ENCODE results near the gene PMEPA1.

The PMEPA1 gene

DNA sequence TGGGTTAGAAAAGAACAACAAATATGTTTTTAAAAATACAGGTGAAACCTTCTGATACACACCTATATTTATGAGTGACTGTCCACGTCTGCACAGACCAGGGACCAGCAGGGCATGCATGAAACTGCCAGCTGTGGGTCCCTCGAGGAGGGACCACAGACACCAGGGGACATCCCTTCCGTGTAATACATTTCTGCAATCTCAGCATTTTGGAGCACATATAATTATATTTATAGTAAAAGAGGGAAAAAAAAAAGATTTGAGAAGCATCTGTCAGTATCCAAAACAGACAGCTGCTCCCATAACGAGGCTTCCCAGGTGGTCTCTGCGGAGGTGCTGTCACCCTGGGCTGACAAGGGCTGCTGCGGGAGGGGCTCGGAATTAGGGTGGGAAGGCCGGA, 40.2 kb downstream of the PMEPA1 start:
- no peak for ATAC-seq (replicated peaks)
- H3K4me3 Mint-ChIP-seq: no peak overlapping the region
- H3K36me3 Mint-ChIP-seq (ENCODE audit: insufficient read depth): peaks cover 6% of the 10 kb centered on the region

DNA sequence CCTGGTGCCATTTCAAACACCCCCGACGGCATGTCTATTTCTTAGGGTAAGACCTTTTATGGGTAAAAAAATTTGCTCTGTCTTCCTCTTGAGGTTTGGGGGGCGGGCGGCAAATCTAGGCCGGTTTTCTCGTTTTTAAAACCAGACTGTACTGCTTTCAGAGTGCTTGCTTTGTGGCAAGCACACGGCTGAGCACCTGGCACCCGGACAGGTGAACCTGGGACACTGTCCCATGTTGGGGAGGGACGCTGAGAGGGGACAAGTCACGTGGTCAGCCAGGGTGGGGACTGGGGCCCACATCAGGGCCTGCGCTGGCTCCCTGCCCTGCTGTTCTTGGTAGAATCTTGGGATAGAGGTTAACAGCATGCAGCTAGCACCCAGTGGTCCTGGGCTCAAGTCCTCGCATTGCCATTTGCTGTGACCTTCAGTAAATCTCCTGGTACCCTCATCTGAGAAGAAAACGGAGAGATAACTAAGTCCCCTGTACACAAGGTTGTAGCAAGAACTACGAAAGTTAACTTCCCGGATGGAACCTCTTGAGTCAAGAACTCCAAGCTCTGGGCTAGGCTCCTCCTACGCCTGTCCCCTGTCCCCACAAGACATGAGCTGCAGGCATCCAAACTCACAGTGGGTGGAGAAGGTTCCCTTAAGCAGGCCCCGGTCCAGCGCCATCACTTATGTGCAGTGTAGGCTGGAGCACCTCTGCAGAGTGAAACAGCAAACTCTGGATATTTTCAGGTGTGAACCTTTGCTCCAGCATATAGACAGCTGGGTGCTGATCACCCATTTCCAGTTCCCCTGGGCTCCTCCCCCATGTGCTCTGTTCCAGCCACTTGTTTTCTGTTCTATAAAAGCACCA, 41.7 kb downstream of the PMEPA1 start:
- DNase-seq: no peak
- no peak overlapping the region for H3K4me3 Mint-ChIP-seq
- ATAC-seq (replicated peaks): no peak
- peaks cover 6% of the 10 kb centered on the region for H3K36me3 Mint-ChIP-seq (ENCODE audit: insufficient read depth)
- peaks cover 0 to 10% of the 10 kb centered on the region in 2 donors for H3K27me3 Mint-ChIP-seq
- H3K27ac Mint-ChIP-seq: no peak overlapping the region
- H3K4me1 Mint-ChIP-seq (ENCODE audit: low read depth in 2 of 2): peaks cover 0 to 3% of the 10 kb centered on the region in 2 donors
- H3K9me3 Mint-ChIP-seq: no peaks in the 10 kb centered on the region

More for the DNA sequence above, 40.2 kb downstream of the PMEPA1 start:
- no peak overlapping the region for H3K27ac Mint-ChIP-seq
- no peaks in the 10 kb centered on the region for H3K9me3 Mint-ChIP-seq
- DNase-seq: no peak
- peaks cover 0 to 3% of the 10 kb centered on the region in 2 donors for H3K4me1 Mint-ChIP-seq (ENCODE audit: low read depth in 2 of 2)
- peaks cover 0 to 23% of the 10 kb centered on the region in 2 donors for H3K27me3 Mint-ChIP-seq

DNA sequence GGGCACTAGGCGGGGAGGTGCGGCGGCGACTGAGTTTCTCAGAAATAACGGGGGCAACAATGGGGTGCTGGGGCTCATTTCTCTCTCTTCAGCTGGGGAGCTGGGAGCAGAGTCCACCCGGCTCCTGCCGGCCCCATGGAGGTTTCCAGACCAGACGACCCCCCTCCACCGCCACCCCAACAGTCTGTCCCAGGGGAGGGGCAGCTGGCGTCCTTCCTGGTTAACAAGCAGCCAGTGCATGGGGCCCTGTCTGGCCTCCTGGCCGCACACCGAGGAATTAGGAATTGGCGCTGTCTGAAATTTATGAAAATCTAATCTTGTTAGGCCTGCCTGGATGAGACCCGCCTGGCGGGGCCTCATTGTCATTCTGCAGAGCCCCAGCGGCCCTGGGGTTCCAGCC, 42.4 kb downstream of the PMEPA1 start:
- Mint-ChIP-seq H3K4me3 (no peak overlapping the region), H3K27me3 (peaks cover 0 to 6% of the 10 kb centered on the region in 2 donors), H3K4me1 (ENCODE audit: low read depth in 2 of 2) (peaks cover 0 to 3% of the 10 kb centered on the region in 2 donors), H3K36me3 (ENCODE audit: insufficient read depth) (peaks cover 3% of the 10 kb centered on the region), H3K27ac (no peak overlapping the region), H3K9me3 (no peaks in the 10 kb centered on the region)
- ATAC-seq (replicated peaks): no peak
- no peak for DNase-seq

DNA sequence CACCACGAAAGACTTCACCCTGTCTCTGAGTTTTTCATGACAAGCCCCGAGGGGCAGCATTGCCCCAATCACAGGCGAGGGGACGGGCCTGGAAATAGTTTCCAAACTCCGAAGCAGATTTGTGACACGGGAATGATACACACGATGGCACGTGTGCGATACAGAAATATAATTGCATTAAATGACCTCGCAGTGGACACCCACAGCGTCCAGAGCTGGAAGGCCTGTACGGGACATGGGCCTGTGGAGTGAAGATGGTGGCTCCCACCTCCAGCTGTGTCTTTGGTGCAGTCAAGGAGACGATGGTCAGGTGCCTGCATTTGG, 43.0 kb downstream of the PMEPA1 start:
- peaks cover 0 to 3% of the 10 kb centered on the region in 2 donors for H3K4me1 Mint-ChIP-seq (ENCODE audit: low read depth in 2 of 2)
- H3K4me3 Mint-ChIP-seq: no peak overlapping the region
- H3K27ac Mint-ChIP-seq: no peak overlapping the region
- ATAC-seq (replicated peaks) (no peak), DNase-seq (no peak)
- peaks cover 0 to 6% of the 10 kb centered on the region in 2 donors for H3K27me3 Mint-ChIP-seq
- no peaks in the 10 kb centered on the region for H3K9me3 Mint-ChIP-seq
- peaks cover 3% of the 10 kb centered on the region for H3K36me3 Mint-ChIP-seq (ENCODE audit: insufficient read depth)

DNA sequence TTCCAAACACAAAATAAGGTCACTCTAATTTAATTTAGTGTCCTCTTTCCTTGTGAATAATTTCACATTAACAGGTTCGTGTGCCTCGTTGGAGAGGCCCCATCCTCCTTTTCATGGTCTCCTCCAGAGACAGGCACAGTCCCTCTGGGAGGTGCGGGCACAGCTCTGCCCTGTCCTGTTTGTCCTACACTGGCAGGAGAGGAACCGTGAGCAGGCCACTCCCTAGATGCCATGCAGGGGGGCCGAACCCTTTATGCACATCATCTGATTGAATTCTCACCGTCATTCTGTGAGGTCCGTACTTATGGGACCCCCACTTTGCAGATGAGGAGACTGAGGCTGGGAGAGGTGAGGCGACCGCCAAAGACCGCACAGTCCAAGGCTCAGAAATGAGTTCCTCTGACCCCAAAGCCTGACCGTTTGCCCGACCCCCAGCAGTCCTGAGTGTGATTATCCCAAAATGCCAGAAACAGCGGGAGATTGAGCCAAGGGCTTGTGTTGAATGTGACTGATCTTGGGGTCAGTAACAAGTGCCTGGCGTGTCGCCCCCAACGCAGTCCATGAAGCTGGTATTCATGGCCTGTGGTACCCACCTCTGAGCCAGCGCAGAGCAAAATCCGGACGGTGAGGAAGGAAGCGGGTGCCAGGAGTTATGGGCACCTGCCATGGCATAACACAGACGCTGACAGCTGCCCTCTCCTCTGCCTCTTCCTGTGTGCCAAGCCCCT, 43.5 kb downstream of the PMEPA1 start:
- Mint-ChIP-seq H3K27me3 (peaks cover 0 to 6% of the 10 kb centered on the region in 2 donors), H3K4me1 (ENCODE audit: low read depth in 2 of 2) (peaks cover 0 to 3% of the 10 kb centered on the region in 2 donors), H3K36me3 (ENCODE audit: insufficient read depth) (peaks cover 3% of the 10 kb centered on the region), H3K9me3 (no peaks in the 10 kb centered on the region), H3K4me3 (no peak overlapping the region), H3K27ac (no peak overlapping the region)
- no peak for DNase-seq
- no peak for ATAC-seq (replicated peaks)

DNA sequence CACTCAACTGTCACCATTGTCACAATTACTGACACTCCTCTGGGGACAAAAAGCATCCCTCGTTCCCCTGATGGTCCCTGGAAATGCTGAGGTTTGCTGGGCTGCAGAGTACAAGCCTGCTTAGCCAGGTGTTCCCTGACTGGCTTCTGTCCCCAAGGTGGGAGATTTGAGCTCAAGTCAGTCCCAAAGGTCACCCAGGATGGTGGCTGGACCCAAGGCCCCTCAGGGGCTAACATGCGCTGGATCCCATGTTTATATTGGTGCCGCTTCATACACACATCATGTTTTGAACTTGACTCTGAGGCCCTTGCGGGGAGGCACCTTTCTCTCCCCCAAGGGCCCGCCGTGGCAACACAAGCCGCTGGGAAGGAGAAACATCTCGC, 44.2 kb downstream of the PMEPA1 start:
- no peaks in the 10 kb centered on the region for H3K9me3 Mint-ChIP-seq
- H3K27ac Mint-ChIP-seq: no peak overlapping the region
- H3K36me3 Mint-ChIP-seq (ENCODE audit: insufficient read depth): peaks cover 6% of the 10 kb centered on the region
- peaks cover 0 to 2% of the 10 kb centered on the region in 2 donors for H3K4me1 Mint-ChIP-seq (ENCODE audit: low read depth in 2 of 2)
- no peak overlapping the region for H3K4me3 Mint-ChIP-seq
- peaks cover 0 to 1% of the 10 kb centered on the region in 2 donors for H3K27me3 Mint-ChIP-seq
- ATAC-seq (replicated peaks) (no peak), DNase-seq (no peak)

DNA sequence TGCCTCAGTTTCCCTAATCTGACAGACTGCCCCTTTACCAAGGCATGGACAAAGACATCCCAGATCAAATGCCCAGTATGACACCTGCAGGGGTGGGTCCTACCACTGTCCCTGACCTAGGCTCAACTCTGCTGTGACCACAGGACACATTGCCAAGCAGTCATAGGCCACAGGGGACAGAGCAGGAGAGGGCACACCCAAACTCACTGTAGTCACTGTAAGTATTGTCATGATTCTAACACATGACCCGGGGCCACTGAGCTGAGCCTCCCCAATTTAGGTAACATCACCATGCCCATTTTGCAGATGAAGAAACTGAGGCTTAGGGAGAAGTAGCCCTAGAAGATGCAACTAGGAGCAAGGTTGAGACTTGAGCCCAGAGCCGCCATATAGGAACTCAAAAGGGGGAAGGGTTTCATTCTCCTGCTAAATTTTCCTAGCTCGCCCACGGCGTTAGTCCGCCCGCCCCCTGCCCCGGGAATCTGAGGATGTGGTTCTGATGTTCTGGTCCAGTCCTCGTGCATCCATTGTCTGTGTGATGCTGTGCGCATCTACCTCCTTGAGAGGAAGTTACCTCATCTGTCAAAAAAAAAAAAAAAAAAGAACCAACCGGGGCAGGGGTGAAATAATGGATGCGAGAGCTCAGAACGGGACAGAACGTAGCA, 44.8 kb downstream of the PMEPA1 start:
- H3K4me3 Mint-ChIP-seq: no peak overlapping the region
- H3K27ac Mint-ChIP-seq: no peak overlapping the region
- H3K36me3 Mint-ChIP-seq (ENCODE audit: insufficient read depth): peaks cover 6% of the 10 kb centered on the region
- H3K4me1 Mint-ChIP-seq (ENCODE audit: low read depth in 2 of 2): no peaks in the 10 kb centered on the region
- no peaks in the 10 kb centered on the region for H3K9me3 Mint-ChIP-seq
- H3K27me3 Mint-ChIP-seq: no peaks in the 10 kb centered on the region
- ATAC-seq (replicated peaks) (no peak), DNase-seq (no peak)

DNA sequence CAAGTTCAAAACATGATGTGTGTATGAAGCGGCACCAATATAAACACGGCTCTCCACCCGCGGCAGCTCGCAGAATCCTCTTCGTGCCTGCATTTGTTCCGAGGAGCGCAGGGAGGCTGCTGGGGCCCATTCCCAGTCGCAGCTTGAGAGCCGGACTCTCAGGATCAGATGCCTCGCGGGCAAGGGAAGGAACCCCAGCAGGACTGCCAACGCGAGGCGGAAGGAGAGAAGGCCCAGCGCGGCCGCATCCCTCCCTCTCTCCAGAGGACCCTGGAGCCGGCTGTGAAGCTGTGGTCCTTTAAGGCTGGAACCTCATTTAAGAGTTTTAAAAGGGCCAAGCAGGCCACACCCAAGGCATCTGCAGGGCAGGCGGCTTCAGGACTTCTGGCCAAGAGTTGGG, 45.3 kb downstream of the PMEPA1 start:
- no peaks in the 10 kb centered on the region for H3K4me1 Mint-ChIP-seq (ENCODE audit: low read depth in 2 of 2)
- peaks cover 6% of the 10 kb centered on the region for H3K36me3 Mint-ChIP-seq (ENCODE audit: insufficient read depth)
- no peak for DNase-seq
- H3K9me3 Mint-ChIP-seq: no peaks in the 10 kb centered on the region
- no peak overlapping the region for H3K27ac Mint-ChIP-seq
- ATAC-seq (replicated peaks): no peak
- no peaks in the 10 kb centered on the region for H3K27me3 Mint-ChIP-seq
- H3K4me3 Mint-ChIP-seq: no peak overlapping the region

DNA sequence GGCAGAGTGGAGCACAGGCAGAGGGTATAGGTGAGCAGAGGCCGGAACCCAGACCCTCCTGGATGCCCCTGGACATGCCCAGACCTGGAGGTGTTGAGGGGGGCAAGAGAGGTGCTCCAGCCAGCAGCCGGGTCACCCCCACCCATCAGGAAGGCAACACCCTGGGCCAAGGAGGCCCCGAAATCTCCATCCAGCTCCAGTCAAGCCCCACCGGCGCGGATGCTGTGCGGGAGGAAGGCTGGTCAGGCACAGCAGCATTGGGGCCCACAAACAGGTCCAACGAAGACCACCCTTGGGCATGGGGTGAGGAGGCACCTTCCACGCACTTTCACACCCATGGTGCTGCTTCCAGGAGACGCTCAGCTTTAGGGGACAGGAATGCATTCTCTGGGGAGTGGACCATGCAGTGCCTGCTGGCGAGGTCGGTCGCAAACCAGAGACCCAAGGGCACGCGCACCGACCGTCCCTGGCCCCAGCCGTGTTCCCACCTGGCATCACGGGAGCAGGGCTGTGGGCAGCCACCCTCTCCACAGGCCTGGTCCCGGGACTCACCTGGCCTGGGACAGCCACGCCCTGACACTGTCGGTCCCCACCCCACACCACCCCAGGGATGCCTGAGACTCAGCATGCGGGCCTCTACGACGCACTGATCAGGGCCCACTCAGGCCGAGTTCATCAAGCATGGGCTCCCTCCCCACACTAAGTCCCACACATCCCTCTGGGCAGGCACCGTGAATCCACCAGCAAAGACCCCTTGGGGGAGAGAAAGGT, 45.9 kb downstream of the PMEPA1 start:
- ATAC-seq (replicated peaks) (no peak), DNase-seq (no peak)
- H3K36me3 Mint-ChIP-seq (ENCODE audit: insufficient read depth): peaks cover 6% of the 10 kb centered on the region
- no peak overlapping the region for H3K27ac Mint-ChIP-seq
- no peaks in the 10 kb centered on the region for H3K9me3 Mint-ChIP-seq
- no peaks in the 10 kb centered on the region for H3K27me3 Mint-ChIP-seq
- H3K4me1 Mint-ChIP-seq (ENCODE audit: low read depth in 2 of 2): peaks cover 0 to 3% of the 10 kb centered on the region in 2 donors
- H3K4me3 Mint-ChIP-seq: no peak overlapping the region

DNA sequence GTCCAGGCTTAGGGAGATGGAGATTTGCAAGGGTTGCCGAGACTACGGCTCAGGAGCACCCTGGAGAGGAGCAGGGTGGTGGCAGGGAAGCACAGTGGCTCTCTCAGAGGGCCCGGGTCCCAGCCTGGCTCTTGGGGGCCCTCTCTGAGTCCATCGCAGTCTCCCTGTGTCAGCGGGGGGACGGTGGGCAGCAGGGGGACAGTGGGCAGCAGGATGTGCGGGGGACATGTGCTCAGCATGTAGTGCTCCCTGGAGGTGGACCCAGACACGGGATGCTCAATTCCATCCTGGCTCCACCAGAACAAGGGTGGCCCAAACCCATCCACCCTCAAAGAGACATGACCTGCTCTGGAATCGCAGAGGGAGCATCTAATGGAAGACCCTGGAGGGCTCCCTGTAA, 46.6 kb downstream of the PMEPA1 start:
- peaks cover 6% of the 10 kb centered on the region for H3K36me3 Mint-ChIP-seq (ENCODE audit: insufficient read depth)
- H3K4me1 Mint-ChIP-seq (ENCODE audit: low read depth in 2 of 2): peaks cover 1 to 8% of the 10 kb centered on the region in 2 donors
- H3K27ac Mint-ChIP-seq: no peak overlapping the region
- H3K4me3 Mint-ChIP-seq: no peak overlapping the region
- H3K27me3 Mint-ChIP-seq: no peaks in the 10 kb centered on the region
- ATAC-seq (replicated peaks): no peak
- no peaks in the 10 kb centered on the region for H3K9me3 Mint-ChIP-seq
- no peak for DNase-seq

DNA sequence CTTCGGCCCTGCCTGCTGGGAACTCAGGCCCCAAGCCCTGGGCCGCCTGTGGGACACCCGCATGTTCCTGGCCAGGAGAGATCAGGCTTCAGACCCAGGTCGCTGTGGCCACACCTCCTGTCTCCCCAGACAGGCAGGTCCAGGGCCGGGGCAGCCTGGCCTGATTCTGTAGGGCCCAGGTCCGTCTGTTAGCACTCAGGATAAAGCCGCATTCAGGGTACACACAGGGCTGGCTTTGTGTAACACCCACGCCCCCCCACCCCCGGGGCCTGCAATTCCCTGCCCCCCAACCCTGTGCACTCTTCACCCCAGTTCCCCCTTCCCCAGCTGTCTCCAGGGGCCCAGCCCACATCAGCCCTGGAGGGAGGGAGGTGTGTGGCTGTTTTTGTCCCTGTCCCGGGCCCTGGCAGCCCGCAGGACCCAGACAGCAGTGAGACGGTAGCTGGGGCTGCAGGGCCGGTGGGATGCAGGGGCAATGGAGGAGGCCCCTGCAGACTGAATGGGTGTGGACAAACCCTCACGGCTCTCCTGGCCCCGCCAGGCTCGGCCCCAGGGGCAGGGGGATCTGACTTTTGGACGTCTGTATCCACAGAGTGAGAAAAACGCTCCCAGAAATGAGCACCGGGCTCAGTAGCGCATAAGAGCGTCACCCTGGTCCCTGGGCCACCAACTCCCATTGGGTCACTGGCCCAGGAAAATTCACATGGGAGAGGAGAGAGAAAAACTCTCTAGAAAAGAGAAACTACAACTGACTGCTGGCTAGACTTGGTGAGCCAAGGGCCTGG, 47.2 kb downstream of the PMEPA1 start:
- no peaks in the 10 kb centered on the region for H3K9me3 Mint-ChIP-seq
- no peak overlapping the region for H3K27ac Mint-ChIP-seq
- peaks cover 7 to 14% of the 10 kb centered on the region in 2 donors for H3K4me1 Mint-ChIP-seq (ENCODE audit: low read depth in 2 of 2)
- DNase-seq (no peak), ATAC-seq (replicated peaks) (no peak)
- peaks cover 6% of the 10 kb centered on the region for H3K36me3 Mint-ChIP-seq (ENCODE audit: insufficient read depth)
- H3K27me3 Mint-ChIP-seq: no peaks in the 10 kb centered on the region
- H3K4me3 Mint-ChIP-seq: no peak overlapping the region

DNA sequence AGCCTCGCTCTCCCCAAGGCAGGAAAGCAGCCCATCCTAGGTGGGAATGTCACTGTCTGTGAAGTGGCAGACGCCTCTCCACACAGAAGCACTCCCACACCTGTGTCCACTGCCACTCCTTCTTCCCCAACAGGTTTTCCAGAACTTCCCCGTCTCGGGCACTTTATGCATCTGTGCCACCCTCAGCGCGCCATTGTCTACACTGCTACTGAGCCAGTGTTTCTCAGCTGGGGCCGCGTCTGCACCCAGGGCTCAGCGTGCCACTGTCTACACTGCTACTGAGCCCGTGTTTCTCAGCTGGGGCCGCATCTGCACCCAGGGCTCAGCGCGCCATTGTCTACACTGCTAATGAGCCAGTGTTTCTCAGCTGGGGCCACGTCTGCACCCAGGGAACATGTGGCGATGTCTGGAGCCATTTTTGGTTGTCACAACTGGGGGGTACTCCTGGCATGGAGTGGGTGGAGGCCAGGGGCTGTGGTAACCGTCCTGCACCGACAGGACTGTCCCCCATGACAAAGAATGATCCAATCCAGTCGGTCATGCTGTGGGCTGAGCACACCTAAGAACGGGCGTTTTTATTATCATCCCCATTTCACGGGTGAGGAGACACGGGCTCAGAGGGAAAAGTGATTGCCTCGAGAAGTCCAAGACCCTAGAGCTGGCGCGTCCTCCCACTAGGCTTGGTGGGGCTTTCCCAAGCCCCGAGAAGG, 47.9 kb downstream of the PMEPA1 start:
- Mint-ChIP-seq H3K4me3 (no peak overlapping the region), H3K27me3 (no peaks in the 10 kb centered on the region), H3K27ac (no peak overlapping the region), H3K9me3 (no peaks in the 10 kb centered on the region), H3K36me3 (ENCODE audit: insufficient read depth) (peaks cover 6% of the 10 kb centered on the region), H3K4me1 (ENCODE audit: low read depth in 2 of 2) (peaks cover 8 to 19% of the 10 kb centered on the region in 2 donors)
- DNase-seq (no peak), ATAC-seq (replicated peaks) (no peak)

All from effector memory CD8-positive, alpha-beta T cell (primary cell).